Upper lobe of left lung (tissue), 6 donors: ENCODE data around the gene GALNT2. TPM values are rescaled to one million over a fixed set of nuclear protein-coding genes. Genes with fewer than 3 reads are reported as not detected.

Experiments used
- ATAC-seq, 2 donors: fragments of 200-7000 bp; cut with Tn5 transposase; one replicate each; pipeline ENCODE4 v1.9.1; 2022; ENCODE audit warnings: mild to moderate bottlenecking in 2 of 2, moderate library complexity in 2 of 2; ENCODE audit not compliant: low FRiP score in 2 of 2
- DNase-seq, 2 donors: peaks; one replicate each; pipeline ENCODE4 v3.0.0-alpha.2; 2019 to 2020
- H3K27ac ChIP-seq, 4 donors: fragments of 200-600 bp; sonication (generic); one replicate each; pipeline ENCODE4 v1.5.1; 2016 to 2019
- H3K27me3 ChIP-seq, 4 donors: fragments of 200-600 bp; sonication (generic); one replicate each; pipeline ENCODE4 v1.5.1; 2017 to 2019
- H3K36me3 ChIP-seq, 4 donors: fragments of 200-600 bp; sonication (generic); one replicate each; pipeline ENCODE4 v1.5.1; 2016 to 2019
- H3K4me1 ChIP-seq, 4 donors: fragments of 200-600 bp; sonication (generic); one replicate each; pipeline ENCODE4 v1.5.1; 2018 to 2019
- H3K4me3 ChIP-seq, 4 donors: fragments of 200-600 bp; sonication (generic); one replicate each; pipeline ENCODE4 v1.5.1; 2017 to 2019; ENCODE audit warnings: mild to moderate bottlenecking in 2 of 4, moderate library complexity in 1 of 4
- H3K9me3 ChIP-seq, 4 donors: fragments of 200-600 bp; sonication (generic); one replicate each; pipeline ENCODE4 v1.5.1; 2018 to 2019
- CTCF ChIP-seq, 6 experiments: fragments of 450-650 bp in 4 of 6; fragments of 200-600 bp in 2 of 6; sonication (generic) in 2 of 6; IDR thresholded peaks; one replicate each; pipeline ENCODE4 v1.5.1; 2016 to 2019; ENCODE audit warnings: antibody characterized with exemption in 6 of 6
- EP300 ChIP-seq, 4 donors: sonication (generic); formaldehyde crosslinking; IDR thresholded peaks; one replicate each; pipeline ENCODE4 v1.5.1; 2017; ENCODE audit warnings: antibody characterized with exemption in 4 of 4, control low read depth in 2 of 4
- POLR2A ChIP-seq, 4 donors: fragments of 450-650 bp; IDR thresholded peaks; one replicate each; pipeline ENCODE4 v1.5.1; 2016 to 2017; ENCODE audit warnings: antibody characterized with exemption in 4 of 4, mild to moderate bottlenecking in 2 of 4
- POLR2AphosphoS5 ChIP-seq, 2 donors: sonication (generic); formaldehyde crosslinking; IDR thresholded peaks; one replicate each; pipeline ENCODE4 v1.5.1; 2017; ENCODE audit warnings: antibody characterized with exemption in 2 of 2
- WGBS, 2 donors: methylation state at CpG; one replicate each; pipeline ENCODE4 v1.1.5; 2017 to 2018; 5-methylcytosine and 5-hydroxymethylcytosine counted together
- total RNA-seq, 6 donors: library from RNA; depleted of rRNA in 4 of 6; stranded (reverse); fragments of >200 nt in 4 of 6; gene quantifications; one replicate each; pipeline versions ENCODE4 v1.1.0 to v1.2.1, GENCODE V29; 2016 to 2021
- donor health status: DM: no; HTN: no; CAD: no; lungs with moderate emphysema.
- donor health status: DM: no; HTN: yes; CAD: no; lungs with severe emphysema.

The GALNT2 gene
- total RNA-seq, 6 donors from 2014 or later: 51.3 to 62.3 (median 56.2) TPM

GRCh38 chr1:230109895-230110667 is 43.0 kb downstream of the GALNT2 start:
- Histone ChIP-seq H3K36me3 (peaks cover 0 to 3% (median 0%) of the 10 kb centered on the region in 4 donors), H3K9me3 (no peaks in the 10 kb centered on the region), H3K27me3 (no peaks in the 10 kb centered on the region), H3K27ac (no peak overlapping the region), H3K4me3 (no peak overlapping the region), H3K4me1 (peaks cover 32 to 41% (median 38%) of the 10 kb centered on the region in 4 donors)
- no peak for ATAC-seq
- no peak for TF ChIP-seq CTCF (IDR thresholded peaks at IDR 0.05)
- no peak for TF ChIP-seq POLR2AphosphoS5 (IDR thresholded peaks at IDR 0.05)
- no peak for TF ChIP-seq EP300 (IDR thresholded peaks at IDR 0.05)
- no peak for TF ChIP-seq POLR2A (IDR thresholded peaks at IDR 0.05)
- 74 to 75% methylated on average over 11 of the region's 11 CpGs for WGBS, 2 donors
- peak in 1 of 2 donors; percentile 34 for DNase-seq

- no peak overlapping the region for H3K27ac ChIP-seq
- H3K4me3 ChIP-seq: no peak overlapping the region
- H3K36me3 ChIP-seq: peaks cover 0 to 5% (median 0%) of the 10 kb centered on the region in 4 donors
- ATAC-seq: no peak
- H3K9me3 ChIP-seq: no peaks in the 10 kb centered on the region
- no peak for DNase-seq
- 87 to 90% methylated on average over 5 to 8 of the region's 8 CpGs for WGBS, 2 donors
- TF ChIP-seq EP300 (IDR thresholded peaks at IDR 0.05) (no peak), POLR2AphosphoS5 (IDR thresholded peaks at IDR 0.05) (no peak), POLR2A (IDR thresholded peaks at IDR 0.05) (no peak), CTCF (IDR thresholded peaks at IDR 0.05) (no peak)
- peaks cover 23 to 32% (median 30%) of the 10 kb centered on the region in 4 donors for H3K4me1 ChIP-seq
- H3K27me3 ChIP-seq: no peaks in the 10 kb centered on the region
Measured at GRCh38 chr1:230110971-230111370, 43.9 kb downstream of the GALNT2 start.

GRCh38 chr1:230112131-230112701 is 45.2 kb downstream of the GALNT2 start:
- WGBS, 2 donors: 55 to 65% methylated on average over 5 to 7 of the region's 7 CpGs
- Histone ChIP-seq H3K9me3 (no peaks in the 10 kb centered on the region), H3K36me3 (peaks cover 0 to 6% (median 0%) of the 10 kb centered on the region in 4 donors), H3K4me3 (no peak overlapping the region), H3K27ac (peak overlapping the region in 2 of 4 donors; percentile 0 to 37), H3K27me3 (no peaks in the 10 kb centered on the region), H3K4me1 (peaks cover 14 to 24% (median 23%) of the 10 kb centered on the region in 4 donors)
- peak in 1 of 2 donors; percentile 70 for DNase-seq
- peak; percentile 2 to 71 for ATAC-seq
- no peak for TF ChIP-seq EP300 (IDR thresholded peaks at IDR 0.05)
- TF ChIP-seq POLR2A (IDR thresholded peaks at IDR 0.05): no peak

- H3K27me3 ChIP-seq: no peaks in the 10 kb centered on the region
- H3K27ac ChIP-seq: peak overlapping the region in 3 of 4 donors; percentile 0 to 37 (median 12)
- H3K4me1 ChIP-seq: peaks cover 14 to 26% (median 23%) of the 10 kb centered on the region in 4 donors
- H3K4me3 ChIP-seq: no peak overlapping the region
- no peaks in the 10 kb centered on the region for H3K9me3 ChIP-seq
- TF ChIP-seq CTCF (IDR thresholded peaks at IDR 0.05): no peak
- TF ChIP-seq POLR2AphosphoS5 (IDR thresholded peaks at IDR 0.05): no peak
- no peak for TF ChIP-seq POLR2A (IDR thresholded peaks at IDR 0.05)
- no peak for TF ChIP-seq EP300 (IDR thresholded peaks at IDR 0.05)
- H3K36me3 ChIP-seq: peaks cover 0 to 6% (median 0%) of the 10 kb centered on the region in 4 donors
- ATAC-seq: no peak
- 76 to 79% methylated on average over 5 of the region's 5 CpGs for WGBS, 2 donors
- no peak for DNase-seq
Measured at GRCh38 chr1:230112782-230113181, 45.7 kb downstream of the GALNT2 start.

- Histone ChIP-seq H3K4me3 (no peak overlapping the region), H3K9me3 (no peaks in the 10 kb centered on the region), H3K36me3 (peaks cover 0 to 6% (median 0%) of the 10 kb centered on the region in 4 donors), H3K4me1 (peaks cover 14 to 26% (median 22%) of the 10 kb centered on the region in 4 donors), H3K27ac (peak overlapping the region in 2 of 4 donors; percentile 12 to 37), H3K27me3 (no peaks in the 10 kb centered on the region)
- DNase-seq (no peak), ATAC-seq (no peak)
- TF ChIP-seq CTCF (IDR thresholded peaks at IDR 0.05) (no peak), POLR2A (IDR thresholded peaks at IDR 0.05) (no peak)
- WGBS, 2 donors: 94 to 98% methylated on average over 4 of the region's 4 CpGs
Measured at GRCh38 chr1:230113235-230113592, 46.2 kb downstream of the GALNT2 start.
